ENCODE results near the gene SLC48A1. TPM values are rescaled to one million over a fixed set of nuclear protein-coding genes. Genes with fewer than 3 reads are reported as not detected.

Gene SLC48A1
- total and polyA plus RNA-seq, 5 donors from 2014 or later: 4.9 to 12.7 (median 8.4) TPM

DNA sequence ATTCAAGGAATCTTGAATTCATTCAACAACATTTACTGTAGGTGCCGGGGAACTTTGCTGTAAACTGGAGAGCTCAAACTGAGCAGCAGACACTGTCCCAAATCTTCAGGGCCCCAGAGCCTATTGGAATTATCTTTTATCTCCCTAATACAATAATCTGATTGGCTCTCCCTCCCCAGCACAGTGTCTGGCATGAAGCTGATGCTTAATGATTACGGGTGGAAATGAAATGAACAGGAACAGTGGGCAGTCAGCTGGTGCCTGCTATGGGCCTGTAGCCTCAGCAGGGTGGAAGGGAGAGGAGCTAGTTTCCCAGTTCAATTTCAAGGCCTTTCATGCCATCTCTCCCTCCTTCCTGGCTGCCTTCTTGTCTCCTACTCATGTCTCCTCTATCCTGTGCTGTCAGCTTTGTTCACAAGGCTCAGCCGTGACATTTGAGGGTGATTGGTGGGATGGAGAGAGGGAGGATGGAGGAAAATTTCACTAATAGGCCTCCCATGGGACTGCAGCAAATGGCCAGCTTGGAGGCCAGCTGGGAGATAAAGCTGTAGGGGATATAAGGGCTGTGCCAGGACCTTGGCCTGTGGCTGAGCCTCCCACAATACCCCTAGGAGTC, 10.1 kb upstream of the SLC48A1 start:
- Histone ChIP-seq H3K9me3 (ENCODE audit: control insufficient read depth in 2 of 2, low read length in 2 of 2) (no peaks in the 10 kb centered on the region), H3K4me1 (ENCODE audit: control insufficient read depth, insufficient read depth, low read length, poor library complexity, severe bottlenecking) (peaks cover 16% of the 10 kb centered on the region), H3K27ac (ENCODE audit: insufficient read depth, low read length, poor library complexity, severe bottlenecking) (no peak overlapping the region), H3K27me3 (ENCODE audit: control insufficient read depth, insufficient read depth, low read length) (no peaks in the 10 kb centered on the region), H3K4me3 (ENCODE audit: low read depth, low read length) (no peak overlapping the region), H3K36me3 (ENCODE audit: control insufficient read depth, insufficient read depth, low read length) (no peaks in the 10 kb centered on the region)
- ATAC-seq (ENCODE audit: low read depth in 2 of 2) (no peak), DNase-seq (no peak)
- H3K27ac Mint-ChIP-seq: no peak overlapping the region
- peaks cover 11% of the 10 kb centered on the region for H3K27me3 Mint-ChIP-seq
- H3K4me3 Mint-ChIP-seq: peak overlapping the region in 1 of 4 donors; percentile 29
- H3K4me1 Mint-ChIP-seq: peaks cover 0 to 11% (median 7%) of the 10 kb centered on the region in 4 donors
- H3K9me3 Mint-ChIP-seq: no peaks in the 10 kb centered on the region
- no peaks in the 10 kb centered on the region for H3K36me3 Mint-ChIP-seq

DNA sequence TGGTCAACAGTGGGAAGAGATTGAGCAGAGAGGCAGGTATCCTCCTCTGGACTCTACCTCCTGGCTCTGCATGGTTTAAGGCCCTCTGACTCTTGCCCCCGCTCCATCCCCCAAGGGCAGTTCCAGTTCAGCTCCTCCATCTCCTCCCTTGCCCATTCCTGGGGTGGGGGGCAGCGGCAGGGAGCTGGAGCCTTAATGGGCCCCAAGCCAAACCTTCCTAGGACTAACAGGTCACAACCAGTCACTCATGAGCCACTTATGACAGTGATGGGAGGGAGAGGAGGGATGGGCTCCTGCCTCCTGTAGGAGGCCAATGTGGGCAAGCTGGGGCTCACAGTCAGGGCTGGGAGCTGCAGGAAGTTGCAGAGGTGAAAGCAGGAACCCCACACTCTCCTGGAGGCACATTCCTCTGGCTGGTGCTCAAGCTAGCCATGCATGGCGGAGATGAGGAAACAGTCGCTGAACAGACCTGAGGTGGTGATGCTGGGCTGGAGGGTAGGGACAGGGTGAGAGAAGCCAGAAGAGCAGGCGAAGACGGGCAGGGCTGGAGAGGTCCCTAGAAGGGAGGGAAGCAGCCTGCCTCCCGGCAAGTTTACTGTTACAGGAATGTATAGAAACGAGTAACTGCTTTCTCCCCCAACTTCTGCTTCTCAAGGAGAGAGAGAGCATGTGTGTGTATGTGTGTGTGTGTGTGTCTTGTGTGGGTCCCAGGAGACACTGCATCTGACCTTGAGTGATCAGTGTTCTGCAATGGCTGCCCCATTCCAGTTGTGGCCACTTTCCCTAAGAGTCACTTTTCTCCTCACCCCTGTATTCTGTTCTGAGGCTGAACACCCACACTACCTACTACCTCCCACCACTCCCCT, 9.3 kb upstream of the SLC48A1 start:
- no peak for DNase-seq
- Histone ChIP-seq H3K27ac (ENCODE audit: insufficient read depth, low read length, poor library complexity, severe bottlenecking) (no peak overlapping the region), H3K9me3 (ENCODE audit: control insufficient read depth in 2 of 2, low read length in 2 of 2) (no peaks in the 10 kb centered on the region), H3K36me3 (ENCODE audit: control insufficient read depth, insufficient read depth, low read length) (no peaks in the 10 kb centered on the region), H3K27me3 (ENCODE audit: control insufficient read depth, insufficient read depth, low read length) (no peaks in the 10 kb centered on the region), H3K4me3 (ENCODE audit: low read depth, low read length) (no peak overlapping the region), H3K4me1 (ENCODE audit: control insufficient read depth, insufficient read depth, low read length, poor library complexity, severe bottlenecking) (peaks cover 12% of the 10 kb centered on the region)
- no peak overlapping the region for H3K27ac Mint-ChIP-seq
- peaks cover 11% of the 10 kb centered on the region for H3K27me3 Mint-ChIP-seq
- no peaks in the 10 kb centered on the region for H3K9me3 Mint-ChIP-seq
- ATAC-seq (ENCODE audit: low read depth in 2 of 2): no peak
- H3K4me1 Mint-ChIP-seq: peaks cover 0 to 9% (median 5%) of the 10 kb centered on the region in 4 donors
- H3K36me3 Mint-ChIP-seq: no peaks in the 10 kb centered on the region
- no peak overlapping the region for H3K4me3 Mint-ChIP-seq

DNA sequence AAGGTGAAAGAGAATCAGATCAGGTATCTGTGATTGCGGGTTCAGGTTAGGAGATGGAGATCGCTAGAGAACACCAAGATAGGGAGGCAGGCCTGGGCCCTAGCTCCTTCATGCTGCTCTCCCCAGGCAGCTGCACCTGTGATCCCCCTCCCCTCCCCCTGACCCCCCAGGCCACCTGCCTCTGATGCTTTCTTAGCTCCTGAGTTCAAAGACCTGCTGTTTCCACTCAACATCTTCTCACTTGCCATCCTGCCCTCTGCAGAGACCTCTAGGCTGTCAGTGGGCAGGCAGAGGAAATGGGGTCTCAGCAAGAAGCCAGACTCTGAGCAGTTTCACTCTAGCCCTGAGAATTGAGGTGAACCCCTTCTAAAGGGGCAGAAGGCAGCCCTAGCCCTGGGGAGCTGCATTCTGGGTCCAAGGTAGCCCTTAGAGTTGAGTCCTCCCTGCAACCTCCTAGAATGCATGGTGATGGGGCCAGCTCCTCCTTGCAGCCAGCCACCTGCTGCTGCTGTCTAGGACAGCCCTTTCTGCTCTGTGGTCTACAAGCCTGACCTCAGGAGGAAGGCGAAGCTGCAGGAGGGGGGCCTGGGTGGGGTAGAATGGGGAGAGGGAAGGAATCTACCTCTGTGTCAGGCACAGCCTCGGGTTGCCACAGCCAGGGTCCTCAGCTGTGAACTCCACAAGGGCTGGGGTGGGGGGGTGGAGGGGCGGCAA, 6.4 kb upstream of the SLC48A1 start:
- no peaks in the 10 kb centered on the region for H3K4me1 ChIP-seq (ENCODE audit: control insufficient read depth, insufficient read depth, low read length, poor library complexity, severe bottlenecking)
- H3K27me3 ChIP-seq (ENCODE audit: control insufficient read depth, insufficient read depth, low read length): no peaks in the 10 kb centered on the region
- Mint-ChIP-seq H3K4me1 (peaks cover 0 to 6% (median 2%) of the 10 kb centered on the region in 4 donors), H3K27me3 (peaks cover 8% of the 10 kb centered on the region), H3K9me3 (no peaks in the 10 kb centered on the region), H3K27ac (no peak overlapping the region), H3K36me3 (no peaks in the 10 kb centered on the region), H3K4me3 (no peak overlapping the region)
- ATAC-seq (ENCODE audit: low read depth in 2 of 2) (no peak), DNase-seq (no peak)
- H3K27ac ChIP-seq (ENCODE audit: insufficient read depth, low read length, poor library complexity, severe bottlenecking): no peak overlapping the region
- no peaks in the 10 kb centered on the region for H3K36me3 ChIP-seq (ENCODE audit: control insufficient read depth, insufficient read depth, low read length)
- H3K4me3 ChIP-seq (ENCODE audit: low read depth, low read length): no peak overlapping the region
- H3K9me3 ChIP-seq (ENCODE audit: control insufficient read depth in 2 of 2, low read length in 2 of 2): no peaks in the 10 kb centered on the region

DNA sequence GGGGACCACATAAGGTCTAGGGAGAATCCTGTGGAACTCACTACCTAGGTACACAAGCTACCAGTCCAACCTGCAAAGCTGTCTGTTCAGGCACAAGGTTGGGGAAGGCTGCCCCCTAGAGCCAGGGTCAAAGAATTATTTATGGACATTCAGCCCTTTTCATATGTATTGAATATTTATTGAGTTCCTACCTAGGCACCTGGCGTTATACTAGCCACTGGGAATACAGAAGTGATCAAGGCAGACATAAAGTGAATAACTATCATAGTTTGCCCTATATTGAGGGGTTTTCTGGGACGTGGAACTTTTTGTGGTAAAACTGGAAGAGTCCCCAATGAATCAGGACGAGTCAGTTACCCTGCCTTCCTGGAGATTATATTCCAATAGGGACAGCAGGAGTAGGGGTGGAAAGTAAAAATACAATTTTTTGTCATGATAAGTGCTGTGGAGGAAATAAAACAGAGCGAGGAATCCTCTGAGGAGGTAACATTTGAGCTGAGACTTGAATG, 5.8 kb upstream of the SLC48A1 start:
- peak; percentile 50 to 81 (median 65) for DNase-seq
- H3K4me3 ChIP-seq (ENCODE audit: low read depth, low read length): no peak overlapping the region
- H3K36me3 ChIP-seq (ENCODE audit: control insufficient read depth, insufficient read depth, low read length): no peaks in the 10 kb centered on the region
- Mint-ChIP-seq H3K27me3 (peaks cover 10% of the 10 kb centered on the region), H3K27ac (no peak overlapping the region), H3K4me3 (peak overlapping the region in 2 of 4 donors; percentile 7 to 55), H3K4me1 (peaks cover 0 to 6% (median 2%) of the 10 kb centered on the region in 4 donors), H3K9me3 (no peaks in the 10 kb centered on the region), H3K36me3 (no peaks in the 10 kb centered on the region)
- H3K27ac ChIP-seq (ENCODE audit: insufficient read depth, low read length, poor library complexity, severe bottlenecking): no peak overlapping the region
- no peaks in the 10 kb centered on the region for H3K27me3 ChIP-seq (ENCODE audit: control insufficient read depth, insufficient read depth, low read length)
- H3K9me3 ChIP-seq (ENCODE audit: control insufficient read depth in 2 of 2, low read length in 2 of 2): no peaks in the 10 kb centered on the region
- peak; percentile 45 to 74 for ATAC-seq (ENCODE audit: low read depth in 2 of 2)
- no peaks in the 10 kb centered on the region for H3K4me1 ChIP-seq (ENCODE audit: control insufficient read depth, insufficient read depth, low read length, poor library complexity, severe bottlenecking)

DNA sequence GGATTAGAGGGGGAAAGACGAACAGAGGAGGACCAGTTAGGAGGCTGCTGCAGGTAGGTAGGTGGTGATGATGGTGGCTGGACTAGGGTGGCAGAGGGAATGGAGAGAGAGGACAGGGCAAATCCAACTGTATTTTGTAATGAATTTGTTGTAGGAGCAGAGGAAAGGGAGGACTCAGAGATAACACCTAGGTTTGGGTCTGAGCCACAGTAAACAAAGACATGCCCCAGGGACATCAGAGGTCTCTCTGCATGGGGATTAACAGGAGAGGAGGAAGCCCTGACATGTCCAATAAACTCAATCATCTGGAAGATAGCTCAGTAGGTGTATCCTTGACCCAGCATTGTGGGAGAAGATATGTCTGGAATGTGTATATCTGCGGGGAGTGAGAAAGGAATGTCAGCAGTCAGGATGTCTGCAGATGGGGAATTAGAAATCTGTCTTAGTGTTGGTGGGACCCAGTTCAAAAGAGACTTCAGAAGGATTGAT, 4.7 kb upstream of the SLC48A1 start:
- Mint-ChIP-seq H3K4me1 (peaks cover 0 to 6% (median 4%) of the 10 kb centered on the region in 4 donors), H3K4me3 (no peak overlapping the region), H3K27me3 (peaks cover 12% of the 10 kb centered on the region), H3K9me3 (no peaks in the 10 kb centered on the region), H3K36me3 (no peaks in the 10 kb centered on the region), H3K27ac (no peak overlapping the region)
- ATAC-seq (ENCODE audit: low read depth in 2 of 2) (no peak), DNase-seq (no peak)
- Histone ChIP-seq H3K9me3 (ENCODE audit: control insufficient read depth in 2 of 2, low read length in 2 of 2) (no peaks in the 10 kb centered on the region), H3K27me3 (ENCODE audit: control insufficient read depth, insufficient read depth, low read length) (no peaks in the 10 kb centered on the region), H3K4me1 (ENCODE audit: control insufficient read depth, insufficient read depth, low read length, poor library complexity, severe bottlenecking) (peaks cover 4% of the 10 kb centered on the region), H3K4me3 (ENCODE audit: low read depth, low read length) (no peak overlapping the region), H3K36me3 (ENCODE audit: control insufficient read depth, insufficient read depth, low read length) (no peaks in the 10 kb centered on the region), H3K27ac (ENCODE audit: insufficient read depth, low read length, poor library complexity, severe bottlenecking) (no peak overlapping the region)

DNA sequence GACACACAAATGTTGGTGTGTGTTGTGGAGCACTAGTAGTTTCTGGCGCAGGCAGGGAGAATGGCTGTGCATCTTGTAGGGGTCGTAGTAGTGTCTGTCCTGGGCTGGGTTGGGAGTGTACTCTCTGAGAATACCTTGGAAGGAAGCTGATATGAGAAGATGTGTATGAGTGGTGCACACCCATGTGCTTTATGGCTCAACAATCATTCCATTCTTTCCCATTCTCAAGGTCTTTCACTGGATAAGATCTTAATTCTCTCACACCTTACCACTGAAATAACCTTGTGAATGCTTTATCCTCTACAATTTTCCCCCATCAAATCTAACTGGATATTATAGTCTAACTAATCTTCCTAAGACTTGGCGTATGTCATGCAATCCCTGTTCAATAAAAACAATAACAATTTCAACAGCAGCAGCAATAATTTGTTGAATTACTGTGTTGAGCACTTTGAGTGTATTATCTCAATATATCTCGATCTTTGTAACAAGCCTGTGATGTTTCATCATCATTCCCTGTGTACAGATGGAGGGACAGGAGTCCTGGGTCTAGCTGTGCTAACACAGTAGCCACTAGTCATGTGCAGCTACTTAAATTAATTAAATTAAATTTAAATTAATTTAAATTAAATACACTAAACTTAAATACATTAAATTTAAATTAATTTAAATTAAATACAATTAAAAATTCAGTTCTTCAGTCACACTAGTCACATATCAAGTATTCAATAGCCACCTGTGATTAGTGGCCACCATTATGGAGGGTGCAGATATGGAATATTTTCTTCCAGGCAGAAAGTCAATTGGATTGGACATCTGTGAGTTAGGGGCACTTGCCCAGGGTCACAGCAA, 3.6 kb upstream of the SLC48A1 start:
- H3K4me3 ChIP-seq (ENCODE audit: low read depth, low read length): no peak overlapping the region
- H3K27ac Mint-ChIP-seq: no peak overlapping the region

More for the DNA sequence above, 3.6 kb upstream of the SLC48A1 start:
- H3K4me1 Mint-ChIP-seq: peaks cover 0 to 13% (median 9%) of the 10 kb centered on the region in 4 donors
- H3K27me3 Mint-ChIP-seq: peaks cover 12% of the 10 kb centered on the region
- ATAC-seq (ENCODE audit: low read depth in 2 of 2) (no peak), DNase-seq (no peak)
- Histone ChIP-seq H3K36me3 (ENCODE audit: control insufficient read depth, insufficient read depth, low read length) (no peaks in the 10 kb centered on the region), H3K27me3 (ENCODE audit: control insufficient read depth, insufficient read depth, low read length) (no peaks in the 10 kb centered on the region), H3K27ac (ENCODE audit: insufficient read depth, low read length, poor library complexity, severe bottlenecking) (no peak overlapping the region), H3K9me3 (ENCODE audit: control insufficient read depth in 2 of 2, low read length in 2 of 2) (no peaks in the 10 kb centered on the region), H3K4me1 (ENCODE audit: control insufficient read depth, insufficient read depth, low read length, poor library complexity, severe bottlenecking) (peaks cover 12% of the 10 kb centered on the region)
- no peaks in the 10 kb centered on the region for H3K9me3 Mint-ChIP-seq
- no peak overlapping the region for H3K4me3 Mint-ChIP-seq
- no peaks in the 10 kb centered on the region for H3K36me3 Mint-ChIP-seq

Measured in CD4-positive, CD25-positive, alpha-beta regulatory T cell (primary cell).